Fibroblast of pulmonary artery (primary cell): ENCODE data around the gene SORCS2.

Source experiments
- DNase-seq: peaks from one replicate; pipeline ENCODE4 v3.0.0-alpha.2; 2010; ENCODE audit warnings: low read depth
- H3K4me3 ChIP-seq: replicated peaks from 2 replicates; pipeline ENCODE4 v1.5.1; 2011; ENCODE audit warnings: low read depth, mild to moderate bottlenecking, control low read depth, low read length, moderate library complexity
- TF ChIP-seq, protein P1 (sequence below): IDR thresholded peaks from 2 replicates; pipeline ENCODE4 v1.5.1; 2011; ENCODE audit warnings: mild to moderate bottlenecking, control low read depth, low read length, inconsistent platforms; ENCODE audit errors: missing control alignments

SORCS2 gene

DNA sequence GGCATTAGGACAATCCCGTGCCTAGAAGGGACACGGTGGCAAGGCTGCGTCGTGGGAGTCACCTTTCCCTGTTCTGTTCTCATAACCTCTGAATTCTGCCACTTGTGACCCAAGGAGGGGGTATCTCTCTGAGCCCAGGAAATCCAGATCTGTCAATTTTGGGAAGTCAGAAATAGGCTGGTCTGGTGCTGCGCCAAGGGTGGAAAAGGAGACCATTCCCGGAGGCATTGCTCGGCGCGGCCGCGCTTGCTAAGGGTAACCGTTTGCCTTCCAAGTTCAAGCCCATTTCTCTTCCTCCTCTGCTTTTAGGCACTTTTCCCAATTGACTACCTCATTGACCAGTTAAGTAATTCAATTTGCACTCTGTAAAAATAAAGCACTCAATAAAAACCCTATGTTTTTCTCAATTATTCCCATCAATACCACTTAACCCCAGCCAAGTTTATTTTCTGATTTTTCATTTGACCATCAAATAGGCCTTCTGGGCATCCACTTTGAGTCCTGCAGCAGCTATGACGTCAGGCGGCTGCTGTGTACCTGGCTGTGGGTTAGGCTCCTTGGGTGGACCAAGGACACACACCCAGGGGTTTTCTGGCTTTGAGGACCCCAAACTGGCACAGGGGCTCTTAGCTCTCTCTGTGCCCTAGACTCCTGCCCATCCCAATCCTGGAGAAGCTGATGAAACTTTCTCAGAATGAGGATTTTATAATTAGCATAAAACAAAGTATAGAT is 12.5 kb downstream of the SORCS2 start:
- no peak for DNase-seq
- TF ChIP-seq, protein P1, sequence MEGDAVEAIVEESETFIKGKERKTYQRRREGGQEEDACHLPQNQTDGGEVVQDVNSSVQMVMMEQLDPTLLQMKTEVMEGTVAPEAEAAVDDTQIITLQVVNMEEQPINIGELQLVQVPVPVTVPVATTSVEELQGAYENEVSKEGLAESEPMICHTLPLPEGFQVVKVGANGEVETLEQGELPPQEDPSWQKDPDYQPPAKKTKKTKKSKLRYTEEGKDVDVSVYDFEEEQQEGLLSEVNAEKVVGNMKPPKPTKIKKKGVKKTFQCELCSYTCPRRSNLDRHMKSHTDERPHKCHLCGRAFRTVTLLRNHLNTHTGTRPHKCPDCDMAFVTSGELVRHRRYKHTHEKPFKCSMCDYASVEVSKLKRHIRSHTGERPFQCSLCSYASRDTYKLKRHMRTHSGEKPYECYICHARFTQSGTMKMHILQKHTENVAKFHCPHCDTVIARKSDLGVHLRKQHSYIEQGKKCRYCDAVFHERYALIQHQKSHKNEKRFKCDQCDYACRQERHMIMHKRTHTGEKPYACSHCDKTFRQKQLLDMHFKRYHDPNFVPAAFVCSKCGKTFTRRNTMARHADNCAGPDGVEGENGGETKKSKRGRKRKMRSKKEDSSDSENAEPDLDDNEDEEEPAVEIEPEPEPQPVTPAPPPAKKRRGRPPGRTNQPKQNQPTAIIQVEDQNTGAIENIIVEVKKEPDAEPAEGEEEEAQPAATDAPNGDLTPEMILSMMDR, result no peak
- H3K4me3 ChIP-seq, result no peak overlapping the region

DNA sequence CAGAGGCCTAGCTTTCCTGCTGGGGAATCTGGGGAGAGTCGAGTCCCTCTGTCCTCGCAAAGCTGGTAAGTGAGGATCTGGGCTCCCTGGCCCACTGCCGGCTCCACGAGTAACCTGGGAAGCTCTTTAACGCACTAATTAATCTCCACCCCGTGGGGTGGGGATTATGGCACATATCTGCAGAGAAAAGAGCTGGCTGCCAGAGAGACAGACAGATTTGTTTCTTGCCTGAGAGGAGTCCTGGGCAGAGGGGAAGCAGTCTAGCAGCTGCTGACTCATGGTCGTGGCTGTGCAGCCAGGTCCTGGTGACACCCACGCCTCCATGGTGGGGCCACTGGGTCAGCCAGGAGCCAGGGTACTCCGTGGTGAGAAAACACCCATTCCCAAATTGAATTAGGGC is 14.0 kb downstream of the SORCS2 start:
- TF ChIP-seq, protein P1, result no peak
- no peak overlapping the region for H3K4me3 ChIP-seq
- DNase-seq, result peak; percentile 59

DNA sequence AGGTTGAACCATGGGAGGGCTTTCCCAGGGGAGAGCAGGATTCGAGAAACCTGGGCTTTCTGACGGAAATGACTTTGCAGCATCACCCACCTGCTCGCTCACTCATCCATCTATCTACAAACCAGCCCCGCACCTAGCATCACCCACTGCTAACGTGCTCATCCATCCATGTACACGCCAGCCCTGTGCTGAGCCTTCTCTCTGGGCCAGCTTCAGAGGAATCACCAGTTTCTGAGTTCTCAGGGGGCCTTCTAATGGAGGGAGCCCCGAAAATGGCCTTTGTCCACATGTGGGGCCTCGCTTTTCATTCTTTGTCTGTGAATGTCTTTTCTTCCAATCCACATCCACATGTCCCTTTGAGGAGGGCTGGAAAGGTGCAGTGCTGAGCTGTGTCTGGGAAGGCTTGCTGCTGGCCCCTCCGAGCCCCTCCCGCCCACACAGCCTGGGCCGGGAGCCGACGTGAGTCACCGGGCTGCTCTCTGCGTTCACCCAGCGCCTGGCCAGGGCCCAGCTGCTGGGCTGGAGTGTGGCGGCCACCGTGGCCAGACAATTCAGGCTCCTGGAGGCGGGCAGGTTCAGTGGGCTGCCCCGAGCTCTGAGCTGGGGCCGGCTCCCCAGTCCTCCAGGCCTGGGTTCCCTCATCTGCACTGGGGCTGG is 14.7 kb downstream of the SORCS2 start:
- TF ChIP-seq, protein P1, result no peak
- peak; percentile 85 for DNase-seq
- H3K4me3 ChIP-seq, result no peak overlapping the region

- TF ChIP-seq, protein P1, result no peak
- peak; percentile 34 for DNase-seq
- no peak overlapping the region for H3K4me3 ChIP-seq
These were observed 15.4 kb downstream of the SORCS2 start for GRCh38 chr4:7207628-7208231.

- TF ChIP-seq, protein P1, result no peak
- DNase-seq, result no peak
- H3K4me3 ChIP-seq, result no peak overlapping the region
These were observed 16.4 kb downstream of the SORCS2 start for GRCh38 chr4:7208509-7209451.

GRCh38 chr4:7209699-7210098 is 17.4 kb downstream of the SORCS2 start:
- TF ChIP-seq, protein P1, result no peak
- DNase-seq, result no peak
- no peak overlapping the region for H3K4me3 ChIP-seq
